ENCODE results near the gene ESYT2. TPM values are rescaled to one million over a fixed set of nuclear protein-coding genes. Genes with fewer than 3 reads are reported as not detected.

The ESYT2 gene
- total and polyA plus RNA-seq, 9 of the 15 experiments (the other 6 are each of a cell fraction or from before 2014, with no cell fraction given) = 5.8 to 86.9 (median 64.7) TPM

DNA sequence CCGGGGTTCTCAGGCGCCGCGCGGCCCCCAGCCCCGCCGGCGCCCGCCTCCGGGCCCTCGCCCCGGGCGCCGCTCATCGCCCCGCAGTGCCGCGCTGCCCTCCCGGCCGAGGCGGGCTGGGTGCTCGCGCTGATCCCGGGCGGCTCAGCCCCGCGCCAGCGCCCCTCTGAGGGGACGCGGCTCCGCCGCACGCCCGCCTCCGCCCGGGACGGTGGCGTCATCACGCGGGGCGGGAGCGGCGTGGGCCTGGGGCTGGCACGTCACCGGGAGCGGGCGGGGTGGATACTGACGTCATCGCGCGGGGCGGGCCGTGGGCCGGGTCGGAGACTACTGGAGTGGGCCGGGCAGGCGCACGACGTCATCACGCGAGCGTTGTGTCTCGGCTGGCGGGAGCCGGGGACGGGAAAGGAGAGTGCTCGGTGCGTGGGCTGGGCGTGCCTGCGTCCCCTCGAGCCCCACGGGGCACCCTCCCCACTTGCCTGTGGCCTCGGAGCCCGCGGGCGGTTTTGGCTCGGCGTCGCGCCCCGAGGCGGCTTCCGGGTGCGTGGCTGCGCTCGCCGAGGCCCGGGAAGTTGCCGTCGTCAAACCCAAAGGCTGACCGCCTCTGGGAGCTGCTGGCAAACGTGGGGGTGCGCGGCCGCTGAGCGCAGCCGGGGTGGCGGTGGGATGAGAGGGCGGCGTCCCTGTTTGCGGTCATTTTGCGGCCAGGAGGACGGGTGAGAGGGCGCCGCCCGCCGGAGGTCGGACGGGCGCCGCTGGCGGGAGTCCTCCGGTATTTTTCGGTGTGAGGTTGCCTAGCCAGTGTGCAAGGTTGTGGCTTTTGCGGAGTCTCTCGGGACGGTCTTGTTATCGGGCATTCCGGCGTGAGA lies at the start of gene ESYT2 (continued):
- TF ChIP-seq, protein P1, sequence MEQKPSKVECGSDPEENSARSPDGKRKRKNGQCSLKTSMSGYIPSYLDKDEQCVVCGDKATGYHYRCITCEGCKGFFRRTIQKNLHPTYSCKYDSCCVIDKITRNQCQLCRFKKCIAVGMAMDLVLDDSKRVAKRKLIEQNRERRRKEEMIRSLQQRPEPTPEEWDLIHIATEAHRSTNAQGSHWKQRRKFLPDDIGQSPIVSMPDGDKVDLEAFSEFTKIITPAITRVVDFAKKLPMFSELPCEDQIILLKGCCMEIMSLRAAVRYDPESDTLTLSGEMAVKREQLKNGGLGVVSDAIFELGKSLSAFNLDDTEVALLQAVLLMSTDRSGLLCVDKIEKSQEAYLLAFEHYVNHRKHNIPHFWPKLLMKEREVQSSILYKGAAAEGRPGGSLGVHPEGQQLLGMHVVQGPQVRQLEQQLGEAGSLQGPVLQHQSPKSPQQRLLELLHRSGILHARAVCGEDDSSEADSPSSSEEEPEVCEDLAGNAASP (IDR thresholded peaks at IDR 0.05) = no peak
- TF ChIP-seq NFYB (IDR thresholded peaks at IDR 0.05; ENCODE audit: extremely low read depth, insufficient read length) = no peak
- TF ChIP-seq SIN3A (IDR thresholded peaks at IDR 0.05; ENCODE audit: borderline replicate concordance in 2 of 2, control insufficient read depth in 1 of 2, low read depth in 2 of 2, low read length in 2 of 2) = peak; percentile 29; a peak in 3 of 4 replicates
- no peak for TF ChIP-seq BACH1 (tag; IDR thresholded peaks at IDR 0.05)
- TF ChIP-seq FOXJ2 (tag; IDR thresholded peaks at IDR 0.05) = 0 out of 2 replicates have a peak, but pooled peaks have one; percentile 12
- TF ChIP-seq ZNF124 (CRISPR knock-in tag; IDR thresholded peaks at IDR 0.05) = no peak
- peak; percentile 73; the same call in 1 of the 2 replicates for TF ChIP-seq GTF2F1 (IDR thresholded peaks at IDR 0.05; ENCODE audit: low read depth, low read length)
- no peak for TF ChIP-seq HOXB6 (CRISPR knock-in tag; IDR thresholded peaks at IDR 0.05; ENCODE audit: borderline replicate concordance)
- TF ChIP-seq, protein P2, sequence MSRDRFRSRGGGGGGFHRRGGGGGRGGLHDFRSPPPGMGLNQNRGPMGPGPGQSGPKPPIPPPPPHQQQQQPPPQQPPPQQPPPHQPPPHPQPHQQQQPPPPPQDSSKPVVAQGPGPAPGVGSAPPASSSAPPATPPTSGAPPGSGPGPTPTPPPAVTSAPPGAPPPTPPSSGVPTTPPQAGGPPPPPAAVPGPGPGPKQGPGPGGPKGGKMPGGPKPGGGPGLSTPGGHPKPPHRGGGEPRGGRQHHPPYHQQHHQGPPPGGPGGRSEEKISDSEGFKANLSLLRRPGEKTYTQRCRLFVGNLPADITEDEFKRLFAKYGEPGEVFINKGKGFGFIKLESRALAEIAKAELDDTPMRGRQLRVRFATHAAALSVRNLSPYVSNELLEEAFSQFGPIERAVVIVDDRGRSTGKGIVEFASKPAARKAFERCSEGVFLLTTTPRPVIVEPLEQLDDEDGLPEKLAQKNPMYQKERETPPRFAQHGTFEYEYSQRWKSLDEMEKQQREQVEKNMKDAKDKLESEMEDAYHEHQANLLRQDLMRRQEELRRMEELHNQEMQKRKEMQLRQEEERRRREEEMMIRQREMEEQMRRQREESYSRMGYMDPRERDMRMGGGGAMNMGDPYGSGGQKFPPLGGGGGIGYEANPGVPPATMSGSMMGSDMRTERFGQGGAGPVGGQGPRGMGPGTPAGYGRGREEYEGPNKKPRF (IDR thresholded peaks at IDR 0.05; ENCODE audit: low read depth, low read length) = no peak
- peak; percentile 95 to 99 for TF ChIP-seq MAZ (CRISPR knock-in tag; conservative IDR thresholded peaks at IDR 0.05 in 1 of 2, IDR thresholded peaks at IDR 0.05 in 1 of 2)
- peak; percentile 62; the same call in 1 of the 2 replicates for TF ChIP-seq NR3C1 (CRISPR knock-in tag; IDR thresholded peaks at IDR 0.05)
- TF ChIP-seq SOX6 (IDR thresholded peaks at IDR 0.05) = peak; percentile 69; the same call in 1 of the 2 replicates
- no peak for TF ChIP-seq POLR3A (IDR thresholded peaks at IDR 0.05; ENCODE audit: borderline replicate concordance, extremely low read depth, insufficient read depth, insufficient read length)
- TF ChIP-seq, protein P3, sequence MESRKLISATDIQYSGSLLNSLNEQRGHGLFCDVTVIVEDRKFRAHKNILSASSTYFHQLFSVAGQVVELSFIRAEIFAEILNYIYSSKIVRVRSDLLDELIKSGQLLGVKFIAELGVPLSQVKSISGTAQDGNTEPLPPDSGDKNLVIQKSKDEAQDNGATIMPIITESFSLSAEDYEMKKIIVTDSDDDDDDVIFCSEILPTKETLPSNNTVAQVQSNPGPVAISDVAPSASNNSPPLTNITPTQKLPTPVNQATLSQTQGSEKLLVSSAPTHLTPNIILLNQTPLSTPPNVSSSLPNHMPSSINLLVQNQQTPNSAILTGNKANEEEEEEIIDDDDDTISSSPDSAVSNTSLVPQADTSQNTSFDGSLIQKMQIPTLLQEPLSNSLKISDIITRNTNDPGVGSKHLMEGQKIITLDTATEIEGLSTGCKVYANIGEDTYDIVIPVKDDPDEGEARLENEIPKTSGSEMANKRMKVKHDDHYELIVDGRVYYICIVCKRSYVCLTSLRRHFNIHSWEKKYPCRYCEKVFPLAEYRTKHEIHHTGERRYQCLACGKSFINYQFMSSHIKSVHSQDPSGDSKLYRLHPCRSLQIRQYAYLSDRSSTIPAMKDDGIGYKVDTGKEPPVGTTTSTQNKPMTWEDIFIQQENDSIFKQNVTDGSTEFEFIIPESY (CRISPR knock-in tag; IDR thresholded peaks at IDR 0.05) = peak; percentile 51; the same call in 1 of the 2 replicates
- no peak for TF ChIP-seq FOXJ3 (CRISPR knock-in tag; IDR thresholded peaks at IDR 0.05)
- TF ChIP-seq, protein P4, sequence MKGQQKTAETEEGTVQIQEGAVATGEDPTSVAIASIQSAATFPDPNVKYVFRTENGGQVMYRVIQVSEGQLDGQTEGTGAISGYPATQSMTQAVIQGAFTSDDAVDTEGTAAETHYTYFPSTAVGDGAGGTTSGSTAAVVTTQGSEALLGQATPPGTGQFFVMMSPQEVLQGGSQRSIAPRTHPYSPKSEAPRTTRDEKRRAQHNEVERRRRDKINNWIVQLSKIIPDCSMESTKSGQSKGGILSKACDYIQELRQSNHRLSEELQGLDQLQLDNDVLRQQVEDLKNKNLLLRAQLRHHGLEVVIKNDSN (CRISPR knock-in tag; IDR thresholded peaks at IDR 0.05) = no peak
- TF ChIP-seq, protein P5, sequence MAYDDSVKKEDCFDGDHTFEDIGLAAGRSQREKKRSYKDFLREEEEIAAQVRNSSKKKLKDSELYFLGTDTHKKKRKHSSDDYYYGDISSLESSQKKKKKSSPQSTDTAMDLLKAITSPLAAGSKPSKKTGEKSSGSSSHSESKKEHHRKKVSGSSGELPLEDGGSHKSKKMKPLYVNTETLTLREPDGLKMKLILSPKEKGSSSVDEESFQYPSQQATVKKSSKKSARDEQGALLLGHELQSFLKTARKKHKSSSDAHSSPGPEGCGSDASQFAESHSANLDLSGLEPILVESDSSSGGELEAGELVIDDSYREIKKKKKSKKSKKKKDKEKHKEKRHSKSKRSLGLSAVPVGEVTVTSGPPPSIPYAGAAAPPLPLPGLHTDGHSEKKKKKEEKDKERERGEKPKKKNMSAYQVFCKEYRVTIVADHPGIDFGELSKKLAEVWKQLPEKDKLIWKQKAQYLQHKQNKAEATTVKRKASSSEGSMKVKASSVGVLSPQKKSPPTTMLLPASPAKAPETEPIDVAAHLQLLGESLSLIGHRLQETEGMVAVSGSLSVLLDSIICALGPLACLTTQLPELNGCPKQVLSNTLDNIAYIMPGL (CRISPR knock-in tag; IDR thresholded peaks at IDR 0.05) = peak; percentile 93; the same call in 1 of the 2 replicates
- no peak for TF ChIP-seq YBX1 (IDR thresholded peaks at IDR 0.05)

Data from K562 (cell line).